GM18526 (cell line): Measurements from ENCODE around the gene PKD2L2.

ENCODE experiments used
- POLR2A ChIP-seq: IDR thresholded peaks from 3 replicates; pipeline ENCODE4 v1.6.1; 2011; ENCODE audit not compliant: insufficient read length; ENCODE audit errors: extremely low read depth

The PKD2L2 gene

GRCh38 chr5:137876101-137876500 lies 13.2 kb upstream of the PKD2L2 start:
- TF ChIP-seq POLR2A = no peak

GRCh38 chr5:137880313-137880712 lies 8.9 kb upstream of the PKD2L2 start:
- TF ChIP-seq POLR2A = no peak

GRCh38 chr5:137887831-137888230 lies 1.4 kb upstream of the PKD2L2 start:
- no peak for TF ChIP-seq POLR2A

- no peak for TF ChIP-seq POLR2A
These were observed 793 bp upstream of the PKD2L2 start for GRCh38 chr5:137888466-137888862.

GRCh38 chr5:137890845-137891244 lies 1.6 kb downstream of the PKD2L2 start:
- no peak for TF ChIP-seq POLR2A

DNA sequence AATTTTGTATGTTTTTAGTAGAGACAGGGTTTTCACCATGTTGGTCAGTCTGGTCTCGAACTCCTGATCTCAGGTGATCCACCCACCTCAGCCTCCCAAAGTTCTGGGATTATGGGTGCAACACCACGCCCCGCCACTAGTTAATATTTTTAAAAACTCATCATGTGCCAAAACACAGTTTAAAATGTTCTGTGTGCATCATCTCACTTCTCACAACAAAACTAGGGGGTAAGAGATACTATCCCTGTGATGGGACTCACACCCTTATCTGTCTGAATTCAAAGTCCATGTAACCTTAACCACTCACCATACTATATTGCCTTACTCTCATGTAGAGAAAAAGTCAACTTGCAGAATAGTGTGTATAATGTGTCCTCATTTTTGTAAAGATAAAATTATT lies 2.6 kb downstream of the PKD2L2 start:
- no peak for TF ChIP-seq POLR2A

GRCh38 chr5:137894586-137894985 lies 5.3 kb downstream of the PKD2L2 start:
- no peak for TF ChIP-seq POLR2A

- no peak for TF ChIP-seq POLR2A
These were observed 7.3 kb downstream of the PKD2L2 start for GRCh38 chr5:137896560-137896959.

DNA sequence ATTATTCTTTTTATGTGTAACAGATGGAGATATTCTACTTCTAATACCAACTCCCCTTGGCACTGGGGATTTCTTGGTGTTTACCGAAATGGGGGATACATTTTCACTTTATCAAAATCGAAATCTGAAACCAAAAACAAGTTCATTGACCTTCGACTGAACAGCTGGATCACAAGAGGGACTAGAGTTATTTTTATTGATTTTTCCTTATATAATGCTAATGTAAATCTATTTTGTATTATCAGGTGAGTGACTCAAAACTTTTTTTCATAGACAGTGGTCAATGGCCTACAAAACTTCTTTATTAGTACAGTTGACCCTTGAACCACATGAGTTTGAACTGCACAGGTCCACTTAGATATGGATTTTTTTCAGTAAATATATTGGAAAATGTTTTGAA lies 10.2 kb downstream of the PKD2L2 start:
- no peak for TF ChIP-seq POLR2A

DNA sequence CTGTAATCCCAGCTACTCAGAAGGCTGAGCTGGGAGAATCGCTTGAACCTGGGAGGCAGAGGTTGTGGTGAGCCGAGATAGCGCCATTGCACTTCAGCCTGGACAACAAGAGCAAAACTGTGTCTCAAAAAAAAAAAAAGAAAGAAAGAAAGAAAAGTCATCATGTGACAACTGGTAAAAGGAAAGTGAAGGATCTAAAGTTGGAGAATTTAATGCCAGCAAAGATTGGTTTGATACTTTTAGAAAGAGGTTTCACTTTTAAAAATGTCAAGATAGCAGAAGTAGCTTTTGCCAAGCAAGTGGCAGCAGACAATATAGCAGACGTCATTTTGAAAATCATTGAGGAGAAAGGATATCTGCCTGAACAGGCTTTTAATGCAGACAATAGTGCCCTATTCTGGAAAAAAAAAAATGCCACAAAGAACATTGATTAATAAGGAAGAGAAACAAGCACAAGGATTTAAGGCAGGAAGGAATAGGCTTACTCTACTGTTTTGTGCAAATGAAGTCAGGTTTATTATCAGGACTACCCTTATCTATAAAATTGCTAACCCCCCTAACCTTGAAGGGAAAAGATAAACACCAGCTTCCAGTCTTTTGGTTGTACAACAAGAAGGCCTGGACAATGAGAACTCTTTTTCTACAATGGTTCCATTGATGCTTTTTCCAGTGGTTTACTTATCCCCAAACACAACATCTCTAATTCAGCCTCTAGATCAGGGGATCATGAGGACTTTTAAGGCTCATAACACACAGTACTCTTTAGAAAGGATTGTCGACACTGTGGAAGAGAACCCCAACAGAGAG lies 12.0 kb downstream of the PKD2L2 start:
- TF ChIP-seq POLR2A = no peak

DNA sequence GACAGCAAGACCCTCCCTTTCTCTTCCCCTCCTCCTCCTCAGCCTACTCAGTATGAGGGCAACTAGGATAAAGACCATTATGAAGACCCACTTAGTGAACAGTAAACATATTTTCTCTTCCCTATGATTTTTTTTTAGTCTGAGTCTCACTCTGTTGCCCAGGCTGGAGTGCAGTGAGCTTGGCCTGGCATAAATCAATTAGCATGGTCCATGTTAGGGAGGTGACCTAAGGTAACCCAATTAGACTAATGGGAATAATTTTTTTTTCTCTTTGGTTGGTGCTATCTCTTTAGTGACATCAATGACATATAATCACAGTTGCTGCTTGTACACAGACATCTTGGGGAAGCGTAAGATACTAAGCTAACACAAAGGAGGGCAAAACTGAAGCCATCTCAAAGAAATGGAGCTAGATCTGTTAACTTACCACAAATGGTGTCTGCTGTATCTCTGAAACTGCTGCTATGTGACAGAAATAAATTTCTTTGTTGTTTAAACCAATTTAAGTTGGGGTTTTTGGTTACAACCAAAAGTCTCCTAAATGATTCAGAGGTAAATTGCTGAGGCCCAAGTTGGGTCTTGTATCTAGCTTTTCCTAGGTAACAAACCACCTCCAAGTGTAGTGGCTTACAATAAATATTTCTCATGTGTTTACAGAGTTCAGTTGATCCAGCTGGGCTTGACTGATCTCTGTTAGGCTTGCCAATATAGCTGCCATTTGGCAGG lies 13.3 kb downstream of the PKD2L2 start:
- TF ChIP-seq POLR2A = no peak

GRCh38 chr5:137914758-137915157 lies 25.5 kb downstream of the PKD2L2 start:
- no peak for TF ChIP-seq POLR2A

GRCh38 chr5:137916923-137917322 lies 27.7 kb downstream of the PKD2L2 start:
- no peak for TF ChIP-seq POLR2A

DNA sequence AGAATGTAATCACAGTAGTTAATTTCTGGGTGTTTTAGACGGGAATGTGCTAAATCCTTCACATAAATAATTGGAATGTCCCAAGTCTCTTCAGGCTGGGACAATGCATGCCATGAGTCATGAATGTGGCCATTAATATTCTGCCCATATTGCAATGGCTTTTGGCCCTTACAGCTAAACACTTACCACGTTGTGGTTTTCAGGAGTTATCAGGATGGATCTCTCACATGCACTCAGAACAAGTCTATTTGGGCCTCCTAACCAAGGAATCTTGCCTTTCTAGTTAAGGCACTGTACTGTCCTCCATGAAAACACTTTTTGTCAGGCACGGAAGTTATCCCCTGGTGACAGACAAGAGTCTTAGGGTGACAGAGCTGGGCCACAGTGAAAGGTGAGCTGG lies 32.7 kb downstream of the PKD2L2 start:
- no peak for TF ChIP-seq POLR2A

GRCh38 chr5:137923856-137924255 lies 34.6 kb downstream of the PKD2L2 start:
- TF ChIP-seq POLR2A = no peak

- TF ChIP-seq POLR2A = no peak
These were observed 43.5 kb downstream of the PKD2L2 start for GRCh38 chr5:137932800-137933199.
